GM21360 (cell line): Measurements from ENCODE around the gene RMC1.
"Not testable (repeated sequence)": the region's sequence is repeated elsewhere in the genome, so short reads cannot be mapped to it uniquely, and the experiment has no call there.

Source experiments
- ATAC-seq: cut with Tn5 transposase; IDR thresholded peaks from one replicate; pipeline ENCODE4 v1.9.1; 2021; ENCODE audit warnings: mild to moderate bottlenecking, moderate library complexity; ENCODE audit not compliant: unreplicated experiment

The RMC1 gene

DNA sequence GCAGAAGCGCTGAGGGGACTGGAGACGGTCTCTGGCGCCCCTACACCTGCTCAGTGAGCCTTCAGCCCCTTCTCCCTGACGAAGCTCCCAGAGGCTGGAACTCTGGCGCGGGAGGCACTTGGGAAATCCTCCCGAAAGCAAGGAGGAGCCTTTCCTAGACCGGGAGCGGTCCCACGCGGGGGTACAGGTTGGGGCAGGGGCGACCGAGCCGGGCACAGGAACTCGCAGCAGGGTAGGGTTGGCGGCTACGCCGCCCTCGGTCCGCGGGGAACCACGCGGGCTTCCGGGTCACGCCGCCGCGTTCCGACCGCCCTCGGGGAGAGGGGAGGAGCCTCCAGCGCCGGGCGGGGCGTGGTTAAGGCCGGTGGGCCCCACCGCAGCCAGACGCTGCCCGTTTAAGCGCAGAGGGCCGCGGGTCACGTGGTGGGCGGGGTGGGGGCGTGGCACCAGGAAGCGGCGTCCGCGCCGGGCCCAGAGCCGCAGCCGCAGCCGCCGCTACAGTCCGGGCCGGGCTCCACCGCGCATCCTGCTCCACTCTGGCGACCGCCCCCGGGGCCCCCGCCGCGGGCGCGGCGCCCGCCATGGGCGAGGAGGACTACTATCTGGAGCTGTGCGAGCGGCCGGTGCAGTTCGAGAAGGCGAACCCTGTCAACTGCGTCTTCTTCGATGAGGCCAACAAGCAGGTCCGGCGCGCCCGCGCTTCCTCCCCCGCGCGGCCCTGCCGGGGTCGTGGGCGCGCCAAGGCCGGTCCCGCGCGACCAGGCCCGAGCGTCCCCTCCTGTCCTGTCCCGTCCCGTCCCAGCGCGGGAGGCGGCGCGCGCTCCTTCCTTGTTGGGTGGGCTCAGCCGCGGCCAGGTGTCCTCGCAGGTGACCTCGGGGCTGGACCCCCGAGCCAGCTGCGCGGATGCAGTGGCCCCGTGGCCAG lies at the start of gene RMC1:
TSS of gene RMC1 (plus strand) at position 474 of the 925 bp plus-strand sequence. CDS start at position 582, 108 bp downstream.
- peak; percentile 70 for ATAC-seq

DNA sequence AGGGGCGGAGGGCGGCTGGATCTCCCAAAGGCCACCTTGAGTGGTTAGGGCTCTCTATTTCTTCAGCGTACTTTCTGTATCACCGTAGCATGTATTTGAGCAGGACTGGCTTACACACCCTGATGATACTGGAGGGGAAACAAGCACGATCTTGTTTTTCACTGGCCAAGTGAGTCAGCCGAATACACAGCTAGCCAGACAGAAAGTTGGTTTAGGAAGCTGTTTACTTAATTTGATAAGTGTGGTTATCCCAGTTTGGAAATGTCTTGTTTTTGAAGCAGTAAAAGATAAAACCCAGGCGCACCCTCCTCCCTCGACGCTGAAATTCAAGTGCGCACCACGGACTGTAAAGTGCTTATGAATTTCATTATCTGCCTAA lies 49.6 kb upstream of the RMC1 start:
- ATAC-seq: peak; percentile 7

DNA sequence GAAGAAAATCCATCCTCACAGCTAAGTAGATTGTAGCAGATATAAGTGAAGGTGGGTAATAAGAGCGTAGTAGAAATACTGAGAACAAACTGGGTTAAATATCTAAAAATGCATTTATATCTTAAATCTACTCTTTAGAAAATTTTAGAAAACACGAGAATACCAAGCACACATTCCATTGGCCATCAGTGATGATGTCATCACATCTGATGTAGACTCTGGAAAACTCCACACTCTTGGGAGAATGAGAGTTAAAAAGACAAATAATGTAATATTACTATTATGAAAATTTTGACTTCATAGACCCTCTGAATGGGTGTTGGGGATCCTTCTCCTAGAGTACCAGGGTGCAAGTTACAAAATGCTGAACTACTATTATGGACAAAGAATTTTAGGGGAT lies 46.5 kb upstream of the RMC1 start:
- no peak for ATAC-seq

DNA sequence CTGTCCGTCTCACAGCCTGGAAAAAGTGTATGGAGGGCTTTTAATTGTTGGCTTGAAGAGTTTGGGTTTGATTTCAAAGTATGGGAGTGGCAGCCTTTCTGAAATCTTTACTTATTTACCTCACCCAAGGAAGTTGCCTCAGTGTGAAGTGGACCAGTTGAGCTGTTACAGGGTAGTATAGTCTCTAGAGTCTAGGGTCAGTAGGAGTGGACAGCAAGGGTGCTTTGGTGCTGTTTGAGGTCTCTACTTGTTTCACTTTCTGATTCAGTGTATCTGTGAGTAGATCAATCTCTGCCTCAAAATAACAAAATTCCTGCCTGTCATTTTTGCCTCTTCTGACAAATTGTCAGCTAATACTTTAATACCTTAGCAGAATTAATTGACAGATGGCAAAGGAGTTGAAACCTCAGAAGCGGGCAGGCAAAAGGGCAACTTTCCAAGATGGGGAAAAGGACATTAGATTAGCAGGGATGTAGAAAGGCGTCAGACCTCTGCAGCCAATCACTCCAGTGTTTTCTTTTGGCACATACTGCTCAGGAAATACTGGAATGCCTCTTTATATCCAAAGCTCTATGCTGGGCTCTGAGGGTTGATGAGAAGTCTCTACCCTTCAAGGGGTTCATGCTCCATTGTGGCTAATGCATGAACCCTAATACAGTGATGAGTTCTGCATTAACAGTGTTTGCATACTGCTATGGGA lies 44.3 kb upstream of the RMC1 start:
- no peak for ATAC-seq

DNA sequence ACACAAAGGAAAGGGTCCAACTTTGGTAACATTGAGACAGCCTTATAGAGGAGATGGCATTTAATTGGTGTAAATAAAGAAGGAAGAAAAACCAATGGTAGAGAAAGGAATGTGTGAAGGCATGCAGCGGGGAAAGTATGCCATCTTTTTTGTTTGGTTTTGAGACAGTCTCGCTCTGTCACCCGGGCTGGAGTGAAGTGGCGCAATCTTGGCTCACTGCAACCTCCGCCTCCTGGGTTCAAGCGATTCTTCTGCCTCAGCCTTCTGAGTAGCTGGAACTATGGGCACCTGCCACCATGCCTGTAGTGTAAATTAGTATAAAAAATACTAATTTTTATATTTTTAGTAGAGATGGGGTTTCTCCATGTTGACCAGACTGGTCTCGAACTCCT lies 43.8 kb upstream of the RMC1 start:
- ATAC-seq: no peak

DNA sequence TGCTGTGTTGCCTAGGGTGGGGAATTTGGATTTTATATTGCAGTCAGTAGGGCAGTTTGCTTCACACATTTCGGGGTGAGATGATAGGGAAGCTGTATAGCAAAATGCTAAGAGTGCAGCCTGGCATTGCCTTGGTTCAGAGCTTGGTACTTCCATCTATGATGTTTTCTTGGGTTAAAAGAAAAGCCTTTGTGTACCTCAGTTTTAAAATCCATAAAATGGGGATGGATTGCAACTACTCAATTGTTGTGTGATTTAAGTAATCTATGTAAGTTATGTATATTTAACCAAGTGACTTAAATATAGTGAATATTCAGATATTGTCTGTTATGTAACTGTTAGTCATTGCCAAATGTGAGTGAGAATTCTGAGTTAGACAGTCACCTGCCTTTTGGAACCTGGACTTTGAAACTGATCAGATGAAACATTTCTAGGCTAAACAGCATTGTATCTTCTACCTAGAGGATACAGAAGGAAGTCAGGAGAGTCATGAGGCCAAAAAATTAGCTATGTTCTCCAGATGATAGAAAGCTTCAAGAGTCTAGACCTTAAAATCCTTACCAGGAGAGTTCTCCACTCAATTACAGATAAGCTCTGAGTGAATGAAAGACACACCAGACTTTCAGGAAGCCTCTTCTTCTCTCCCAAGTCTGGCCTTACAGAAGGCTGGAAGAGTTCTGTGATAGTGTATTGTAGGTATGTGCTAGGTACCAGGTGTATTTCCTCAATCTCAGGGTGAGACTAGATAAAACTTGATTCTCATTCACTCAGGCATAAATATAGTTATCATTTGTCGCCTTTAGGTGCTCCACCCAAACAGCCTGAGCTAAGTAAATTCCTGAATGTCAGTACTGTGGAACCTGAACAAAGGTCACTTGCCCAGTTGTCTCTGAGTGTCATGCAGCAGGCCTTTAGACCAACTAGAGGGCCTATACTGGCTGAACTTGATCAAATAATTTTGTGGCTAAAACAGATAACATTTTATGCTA lies 42.7 kb upstream of the RMC1 start:
- no peak for ATAC-seq

DNA sequence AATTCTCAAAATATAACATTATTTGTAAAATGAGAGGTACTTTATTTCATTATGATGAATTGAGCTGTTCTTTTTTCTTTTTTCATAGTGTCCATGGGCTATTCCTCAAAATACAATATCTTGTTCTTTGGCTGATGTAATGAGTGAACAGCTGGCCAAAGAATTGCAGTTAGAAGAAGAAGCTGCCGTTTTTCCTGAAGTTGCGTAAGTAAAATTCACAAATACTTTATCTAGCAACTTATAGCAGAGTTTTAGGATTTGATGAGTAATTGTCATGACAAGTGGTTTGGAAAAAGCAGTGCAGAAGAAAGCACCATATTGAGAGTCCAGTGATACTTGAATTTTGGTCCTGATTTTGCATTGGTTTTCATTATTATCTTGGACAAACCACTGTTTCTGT lies 40.4 kb upstream of the RMC1 start:
- ATAC-seq: no peak

DNA sequence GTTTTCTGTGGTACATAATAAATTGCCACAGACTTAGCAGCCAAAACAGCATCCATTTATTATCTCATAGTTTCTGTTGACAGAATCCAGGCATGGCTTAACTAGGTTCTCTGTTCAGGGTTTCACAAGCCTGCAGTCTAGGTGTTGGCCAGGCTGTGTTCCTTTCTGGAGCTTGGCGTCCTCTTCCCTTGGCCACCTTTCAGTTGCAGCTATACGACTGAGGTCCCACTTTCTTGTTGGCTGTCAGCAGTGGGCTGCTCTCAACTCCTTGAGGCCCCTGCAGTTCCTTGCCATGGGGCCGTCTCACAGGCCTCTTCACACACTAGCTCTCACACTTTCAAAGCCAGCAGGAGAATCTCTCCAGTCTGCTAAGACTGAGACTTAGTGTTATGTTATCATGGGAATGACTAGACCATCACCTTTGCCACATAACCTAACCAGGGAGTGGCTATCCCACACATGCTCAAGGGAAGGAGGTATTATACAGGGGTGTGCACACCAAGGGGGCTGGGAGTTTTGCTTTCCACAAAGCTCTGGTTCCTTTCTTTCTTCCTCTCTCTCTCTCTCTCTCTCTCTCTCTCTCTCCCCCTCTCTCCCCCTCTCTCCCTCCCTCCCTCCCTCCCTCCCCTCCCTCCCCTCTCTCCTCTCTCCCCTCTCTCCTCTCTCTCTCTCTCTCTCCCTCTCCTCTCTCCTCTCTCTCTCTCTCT lies 34.4 kb upstream of the RMC1 start:
- ATAC-seq: no peak

DNA sequence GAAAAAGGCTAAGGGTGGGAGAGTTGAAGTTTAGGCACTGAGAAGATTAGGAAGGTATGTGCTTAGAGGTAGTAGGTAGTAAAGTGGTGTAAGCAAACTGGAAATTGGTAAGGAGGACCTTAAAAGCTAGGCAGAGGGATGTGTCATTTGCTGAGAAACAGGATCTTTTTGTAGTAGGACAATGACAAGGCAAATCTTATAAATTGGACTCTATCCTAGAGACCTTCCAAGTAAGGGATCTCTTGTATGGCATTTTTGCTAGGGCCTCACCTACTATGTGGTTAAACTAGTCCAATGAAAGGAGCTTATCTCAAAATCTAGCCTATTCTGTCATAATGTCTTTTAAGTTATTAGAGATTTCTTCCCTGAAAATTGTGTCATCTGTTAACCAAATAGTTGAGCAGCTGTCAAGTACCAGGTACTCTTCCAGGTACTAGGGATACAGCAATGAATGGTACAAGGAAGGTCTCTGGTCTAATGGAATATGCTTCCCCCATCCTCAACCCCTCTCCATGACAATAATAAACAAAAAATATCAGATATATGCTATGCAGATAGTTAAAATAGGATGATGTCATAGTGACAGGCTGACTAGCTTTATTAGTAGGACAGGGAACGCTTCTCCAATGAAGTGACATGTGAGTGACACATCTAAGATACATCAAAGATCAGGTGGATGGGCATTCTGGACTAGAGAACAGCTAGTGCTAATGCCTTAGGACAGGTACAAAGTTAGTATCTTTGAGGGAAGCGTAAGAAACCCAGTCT lies 32.5 kb upstream of the RMC1 start:
- no peak for ATAC-seq

DNA sequence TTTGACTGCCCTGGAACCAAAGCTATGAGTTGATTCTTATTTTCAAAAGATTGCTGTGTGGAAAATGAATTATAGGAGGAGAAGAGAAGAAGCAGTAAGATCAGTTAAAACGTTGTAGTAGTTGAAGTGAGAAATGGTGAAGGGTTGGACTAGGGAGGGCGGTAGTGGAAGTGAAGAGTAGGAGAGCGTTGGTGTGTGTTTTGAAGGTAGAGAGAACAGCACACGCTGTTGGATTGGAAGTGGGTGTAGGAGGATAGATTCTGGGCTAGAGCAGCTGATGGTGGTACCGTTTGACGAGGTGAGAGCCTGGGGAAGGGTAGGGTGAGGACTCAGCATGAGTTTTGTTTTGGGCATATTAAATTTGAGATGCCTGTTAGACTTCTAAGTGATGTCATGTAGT lies 31.8 kb upstream of the RMC1 start:
- ATAC-seq: no peak

DNA sequence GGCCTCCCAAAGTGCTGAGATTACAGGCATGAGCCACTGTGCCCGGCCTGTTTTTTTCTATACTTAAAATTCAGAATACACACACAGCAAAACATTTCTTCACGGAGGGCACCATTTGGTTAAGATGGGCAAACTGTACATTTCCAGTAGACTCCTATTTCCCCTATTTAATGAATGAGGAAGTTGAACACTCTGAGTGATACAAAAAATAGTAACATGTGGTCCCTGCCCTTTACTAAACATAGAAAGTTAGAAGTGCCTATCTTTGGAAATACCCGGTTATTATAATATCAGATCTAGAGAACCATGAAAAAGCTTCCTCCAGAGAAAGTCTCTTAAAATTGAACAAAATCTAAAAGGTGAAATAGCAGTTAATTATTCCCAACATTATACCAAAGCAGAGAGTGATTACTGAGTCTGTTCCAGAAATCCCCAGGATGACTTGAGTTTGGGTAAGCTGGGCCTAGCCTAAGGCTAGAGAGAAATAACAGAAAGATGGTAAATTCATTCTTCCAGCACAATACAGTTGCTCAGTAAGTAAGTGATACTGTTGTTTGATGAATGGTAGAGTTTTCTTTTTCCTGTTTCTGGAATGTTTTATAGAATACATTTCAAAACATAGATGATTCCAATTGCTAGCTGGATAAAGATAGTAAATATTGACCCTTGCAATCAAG lies 23.3 kb upstream of the RMC1 start:
- no peak for ATAC-seq

DNA sequence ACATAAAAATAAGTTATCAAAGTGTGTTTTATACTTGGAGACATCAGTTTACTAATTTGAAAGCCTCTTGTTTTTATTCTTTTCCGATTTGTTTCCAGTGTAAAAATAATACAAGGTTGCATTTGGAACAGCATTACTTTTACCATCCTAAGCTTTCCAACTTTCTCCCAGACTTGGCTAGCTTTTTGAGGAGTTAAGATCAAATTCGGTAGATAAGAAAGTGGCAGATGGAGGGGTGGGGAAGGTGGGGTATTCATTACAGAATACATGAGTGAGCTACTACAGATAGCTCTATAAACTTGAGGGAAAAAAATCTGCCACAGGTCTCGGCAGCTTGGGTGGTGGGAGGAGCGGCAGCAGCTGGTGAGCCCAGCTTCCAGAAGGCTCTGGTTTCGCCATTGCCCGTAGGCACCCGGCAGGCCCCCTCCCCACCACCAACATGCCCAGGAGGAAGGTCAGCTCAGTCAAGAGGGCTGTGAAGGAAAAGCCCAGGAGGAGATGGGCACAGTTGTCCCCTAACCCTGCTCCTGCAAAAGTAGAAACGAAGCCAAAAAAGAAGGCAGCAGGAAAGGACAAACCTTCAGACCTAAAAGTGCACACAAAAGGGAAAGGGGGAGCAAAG lies 18.6 kb upstream of the RMC1 start:
- ATAC-seq: no peak

DNA sequence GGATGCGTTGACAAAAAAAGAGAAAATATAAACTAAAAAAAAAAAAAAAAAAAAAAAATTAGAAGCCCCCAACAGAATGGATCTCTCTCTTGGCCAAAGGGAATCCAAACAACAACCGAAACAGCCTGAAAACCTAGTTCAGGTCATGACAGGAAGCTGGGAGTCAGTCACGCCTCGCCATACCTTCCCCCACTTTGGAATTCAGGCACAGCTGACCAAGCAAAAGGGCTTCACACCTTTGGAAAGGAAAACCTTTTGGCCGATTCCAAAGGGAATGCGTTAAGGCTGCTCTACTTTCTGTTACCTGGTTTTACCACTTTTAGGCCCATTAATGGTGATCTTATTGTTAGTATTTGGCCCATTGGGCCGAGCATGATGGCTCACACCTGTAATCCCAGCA lies 17.9 kb upstream of the RMC1 start:
- ATAC-seq: no peak

DNA sequence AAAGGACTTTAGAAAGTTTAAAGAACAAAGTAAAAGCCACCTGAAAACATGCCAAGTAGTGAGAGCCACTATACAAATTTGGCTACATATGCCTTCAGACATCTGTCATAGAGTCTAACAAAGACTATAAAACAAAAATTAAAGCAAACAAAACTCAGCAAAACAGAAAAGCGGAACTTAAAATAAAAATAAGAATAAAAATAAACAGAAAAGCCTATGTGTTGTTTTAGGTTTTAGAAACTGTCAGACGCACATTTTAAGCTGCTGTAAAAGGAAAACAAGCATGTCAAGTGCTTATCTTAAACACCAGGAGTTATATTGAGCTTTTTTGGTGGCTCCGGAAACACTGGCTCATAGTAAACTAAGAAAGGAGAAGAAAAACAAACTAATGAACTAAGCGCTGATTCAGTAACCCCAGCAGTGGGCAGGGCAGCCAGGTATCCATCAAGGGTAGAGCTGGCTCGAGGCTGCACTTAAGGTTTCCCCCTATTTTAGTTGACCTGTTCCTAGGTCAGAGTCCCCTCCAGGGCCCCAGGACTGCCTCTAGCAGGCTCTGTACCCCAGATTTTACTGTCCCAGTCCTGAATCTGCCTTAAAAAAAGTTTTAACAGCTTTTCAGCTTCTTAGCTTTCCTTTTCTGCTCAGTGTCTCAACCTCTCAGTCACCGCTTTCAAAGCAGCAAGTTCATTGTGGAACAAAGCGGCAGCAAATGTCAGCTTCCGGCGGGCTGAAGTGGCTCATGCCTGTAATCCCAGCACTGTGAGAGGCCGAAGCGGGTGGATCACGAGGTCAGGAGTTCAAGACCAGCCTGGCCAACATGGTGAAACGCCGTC lies 15.4 kb upstream of the RMC1 start:
- ATAC-seq: peak; percentile 72

DNA sequence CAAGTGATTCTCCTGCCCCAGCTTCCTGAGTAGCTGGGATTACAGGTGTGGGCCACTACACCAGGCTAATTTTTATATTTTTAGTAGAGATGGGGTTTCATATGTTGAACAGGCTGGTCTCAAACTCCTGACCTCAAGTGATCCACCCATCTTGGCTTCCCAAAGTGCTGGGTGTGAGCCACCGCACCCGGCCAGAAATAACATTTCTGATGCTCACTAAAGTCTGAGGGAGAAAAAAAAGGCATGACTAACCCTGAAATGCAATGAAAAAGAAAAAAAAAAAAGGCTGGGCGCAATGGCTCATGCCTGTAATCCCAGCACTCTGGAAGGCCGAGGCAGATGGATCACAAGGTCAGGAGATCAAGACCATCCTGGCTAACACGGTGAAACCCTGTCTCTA lies 13.7 kb upstream of the RMC1 start:
- not testable (repeated sequence) for ATAC-seq

DNA sequence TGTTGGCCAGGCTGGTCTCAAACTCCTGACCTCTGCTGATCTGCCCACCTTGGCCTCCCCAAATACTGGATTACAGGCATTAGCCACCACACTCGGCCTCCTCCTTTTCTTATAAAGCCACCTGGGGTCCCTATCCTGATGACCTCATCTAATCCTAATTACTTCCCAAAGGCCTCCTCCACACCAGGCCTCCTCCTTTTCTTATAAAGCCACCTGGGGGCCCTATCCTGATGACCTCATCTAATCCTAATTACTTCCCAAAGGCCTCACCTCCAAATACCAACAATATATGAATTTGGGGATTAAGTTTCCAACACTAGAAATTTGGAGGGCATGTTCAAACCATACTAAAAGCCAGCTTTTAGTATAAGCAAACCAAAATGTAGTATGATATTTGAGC lies 9.7 kb upstream of the RMC1 start:
- no peak for ATAC-seq

DNA sequence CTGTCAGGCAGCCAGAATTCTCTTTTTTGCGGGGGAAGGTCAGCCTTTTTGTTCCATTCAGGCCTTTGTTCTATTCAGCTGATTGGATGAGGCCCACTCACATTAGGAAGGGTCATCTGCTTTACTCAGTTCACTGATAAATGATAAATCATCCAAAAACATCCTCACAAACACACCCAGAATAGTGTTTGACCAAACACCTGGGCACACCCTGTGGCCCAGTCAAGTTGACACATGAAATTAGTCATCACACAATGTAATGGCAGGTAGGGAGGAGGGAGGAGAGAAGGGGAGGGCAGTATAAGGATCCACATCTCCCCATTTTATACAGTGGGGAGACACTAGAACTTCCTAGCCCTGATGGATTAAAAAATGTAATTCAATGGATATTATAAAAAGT lies 8.3 kb upstream of the RMC1 start:
- ATAC-seq: no peak
